HFFc6 (cell line): ENCODE measurements around the gene NDUFS2. TPM values are rescaled to one million over a fixed set of nuclear protein-coding genes. Genes with fewer than 3 reads are reported as not detected.
A peak's percentile ranks its signal among the peaks of the same experiment; 100 is the strongest.

ENCODE experiments used
- DNase-seq: peaks from one replicate; pipeline ENCODE4 v3.0.0-alpha.2; 2018
- H3K27ac Mint-ChIP-seq: 2 replicates; pipeline ENCODE4 v1.8.0; 2020; ENCODE audit warnings: mild to moderate bottlenecking, mixed read lengths
- H3K27me3 Mint-ChIP-seq: 2 replicates; pipeline ENCODE4 v1.8.0; 2021; ENCODE audit warnings: mild to moderate bottlenecking, moderate library complexity, mixed read lengths; ENCODE audit not compliant: insufficient read depth
- H3K36me3 Mint-ChIP-seq: 2 replicates; pipeline ENCODE4 v1.8.0; 2021; ENCODE audit warnings: low read depth, mixed read lengths
- H3K4me1 Mint-ChIP-seq: 2 replicates; pipeline ENCODE4 v1.8.0; 2020; ENCODE audit warnings: low read depth, mixed read lengths
- H3K4me3 Mint-ChIP-seq: 2 replicates; pipeline ENCODE4 v1.8.0; 2020; ENCODE audit warnings: mild to moderate bottlenecking, moderate library complexity, mixed read lengths
- H3K9me3 Mint-ChIP-seq: 2 replicates; pipeline ENCODE4 v1.8.0; 2020; ENCODE audit warnings: mild to moderate bottlenecking, mixed read lengths
- CTCF ChIP-seq: fragments of 200-600 bp; sonication (generic); IDR thresholded peaks from 2 replicates; pipeline ENCODE4 v1.5.0; 2021; ENCODE audit warnings: antibody characterized with exemption, mild to moderate bottlenecking
- total RNA-seq, 6 experiments: library from RNA; stranded (reverse); fragmentation: NEBNext Ultra II Directional; extraction: Animal tissue kit (Norgen Biotek cat#: 25700); gene quantifications; 2 replicates in 1 of 6; 3 replicates in 5 of 6; pipeline ENCODE4 v1.2.3, GENCODE V29; 2021

NDUFS2 gene
- total RNA-seq, 6 experiments from 2014 or later, result 81.5 to 90.8 (median 85.8) TPM

DNA sequence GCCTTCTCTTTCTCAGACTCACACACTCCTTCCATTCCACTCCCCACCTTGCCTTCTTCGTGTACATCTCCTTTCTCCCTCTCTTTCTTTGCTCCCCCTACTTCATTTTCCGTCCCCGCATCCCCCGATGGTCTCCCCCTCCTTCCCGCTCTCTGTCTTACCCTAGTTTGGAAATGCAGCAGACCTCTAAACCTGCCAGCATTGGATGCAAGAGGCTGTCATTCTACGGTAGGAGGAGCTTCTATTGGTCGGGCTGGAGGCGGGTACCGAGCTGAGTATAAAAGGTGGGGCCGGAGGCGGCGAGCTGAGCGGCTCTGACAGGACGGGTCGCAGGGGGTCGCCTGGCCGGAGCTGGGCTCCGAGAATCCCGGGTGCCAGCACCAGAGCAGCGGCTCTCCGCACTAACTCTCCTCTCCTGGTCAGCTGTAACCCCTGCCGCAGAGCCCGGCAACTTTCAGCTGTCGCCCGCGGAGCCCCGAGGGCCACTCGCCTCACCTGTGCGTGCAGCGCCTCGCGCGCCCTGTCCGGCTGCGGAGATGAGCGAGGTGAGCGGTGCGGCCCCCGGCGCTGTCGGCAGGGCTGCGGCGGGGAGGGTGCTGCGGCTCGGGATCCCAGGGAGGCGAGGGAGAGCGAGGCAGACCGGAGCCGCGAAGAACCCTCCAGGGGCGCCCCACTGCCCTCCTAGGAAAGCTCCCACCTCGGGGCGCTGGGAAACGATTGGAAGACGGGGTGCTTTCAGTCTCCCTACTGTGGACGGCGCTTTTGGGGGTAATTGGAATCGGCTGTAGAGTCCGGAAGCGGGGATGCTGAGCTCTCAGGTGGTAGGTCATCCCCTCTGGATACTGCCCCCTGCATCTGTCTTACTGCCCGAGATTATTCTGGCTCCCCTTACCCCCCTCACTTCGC is 56.5 kb downstream of the NDUFS2 start, which contains the start of gene PCP4L1:
TSS of gene PCP4L1 (plus strand) at position 307 of the 906 bp plus-strand sequence. CDS start at position 537, 230 bp downstream.
- H3K36me3 Mint-ChIP-seq, result peaks cover 18% of the 10 kb centered on the region
- H3K9me3 Mint-ChIP-seq, result peaks cover 21% of the 10 kb centered on the region
- peaks cover 46% of the 10 kb centered on the region for H3K27me3 Mint-ChIP-seq
- no peaks in the 10 kb centered on the region for H3K4me1 Mint-ChIP-seq
- DNase-seq, result peak; percentile 3
- TF ChIP-seq CTCF, result no peak
- no peak within 1 kb of the TSS for H3K4me3 Mint-ChIP-seq
- no peak within 1 kb of the TSS for H3K27ac Mint-ChIP-seq

DNA sequence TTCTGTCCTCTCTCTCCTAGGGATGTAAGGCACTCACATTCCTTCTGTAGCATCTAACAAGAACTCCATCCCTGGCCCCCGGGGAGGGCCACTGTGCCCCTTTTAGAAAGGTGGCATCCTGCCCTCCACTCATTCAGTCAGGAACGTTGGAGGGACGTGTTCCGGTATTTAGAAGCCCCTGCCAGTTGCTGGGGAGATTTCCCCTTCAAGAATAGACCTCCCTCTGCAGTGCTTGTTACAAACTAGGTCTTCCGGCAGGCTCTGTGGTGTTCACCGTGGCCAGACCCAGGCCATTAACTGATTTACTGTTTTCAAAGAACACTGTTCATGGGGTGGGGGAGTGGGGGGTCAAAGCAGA is 57.2 kb downstream of the NDUFS2 start:
- Mint-ChIP-seq H3K27ac (no peak overlapping the region), H3K27me3 (peaks cover 47% of the 10 kb centered on the region), H3K4me3 (no peak overlapping the region), H3K36me3 (peaks cover 18% of the 10 kb centered on the region), H3K9me3 (peaks cover 21% of the 10 kb centered on the region), H3K4me1 (no peaks in the 10 kb centered on the region)
- no peak for TF ChIP-seq CTCF
- no peak for DNase-seq

DNA sequence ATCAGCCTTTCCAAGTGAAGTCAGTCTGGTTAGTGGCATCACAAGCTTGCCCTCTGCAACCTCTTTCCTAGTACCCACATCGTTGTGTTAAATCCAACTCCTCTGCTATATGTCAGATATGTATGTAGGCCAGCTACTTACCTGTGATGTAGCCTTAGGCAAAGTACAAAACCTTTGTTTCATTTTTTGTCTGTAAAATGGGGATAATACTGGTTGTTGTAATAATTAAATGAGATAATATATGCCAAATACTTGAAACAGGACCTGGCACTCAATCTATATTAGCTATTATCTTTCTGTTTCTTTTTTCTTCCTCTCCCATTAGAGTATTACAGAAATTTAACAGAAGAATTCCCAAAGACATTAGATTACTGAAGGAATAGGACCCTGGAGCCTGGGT is 57.6 kb downstream of the NDUFS2 start:
- no peak for DNase-seq
- Mint-ChIP-seq H3K27ac (no peak overlapping the region), H3K36me3 (peaks cover 18% of the 10 kb centered on the region), H3K9me3 (peaks cover 21% of the 10 kb centered on the region), H3K4me1 (no peaks in the 10 kb centered on the region), H3K27me3 (peaks cover 51% of the 10 kb centered on the region), H3K4me3 (no peak overlapping the region)
- TF ChIP-seq CTCF, result no peak

- peaks cover 18% of the 10 kb centered on the region for H3K36me3 Mint-ChIP-seq
- H3K27me3 Mint-ChIP-seq, result peaks cover 52% of the 10 kb centered on the region
- H3K27ac Mint-ChIP-seq, result no peak overlapping the region
- TF ChIP-seq CTCF, result no peak
- H3K9me3 Mint-ChIP-seq, result peaks cover 21% of the 10 kb centered on the region
- H3K4me3 Mint-ChIP-seq, result no peak overlapping the region
- no peaks in the 10 kb centered on the region for H3K4me1 Mint-ChIP-seq
- DNase-seq, result no peak
These were observed 58.5 kb downstream of the NDUFS2 start for GRCh38 chr1:161260376-161261260.

- H3K27ac Mint-ChIP-seq, result no peak overlapping the region
- H3K4me3 Mint-ChIP-seq, result no peak overlapping the region
- H3K9me3 Mint-ChIP-seq, result peaks cover 20% of the 10 kb centered on the region
- TF ChIP-seq CTCF, result no peak
- DNase-seq, result no peak
- H3K27me3 Mint-ChIP-seq, result peaks cover 52% of the 10 kb centered on the region
- H3K36me3 Mint-ChIP-seq, result peaks cover 18% of the 10 kb centered on the region
- peaks cover 6% of the 10 kb centered on the region for H3K4me1 Mint-ChIP-seq
These were observed 59.4 kb downstream of the NDUFS2 start for GRCh38 chr1:161261261-161262235.
